Spleen (tissue), 11 donors: ENCODE data around the gene PROB1. TPM values are rescaled to one million over a fixed set of nuclear protein-coding genes. Genes with fewer than 3 reads are reported as not detected.

Experiments
- DNase-seq: peaks from one replicate; pipeline ENCODE4 v3.0.0-alpha.2; 2020
- H3K27ac ChIP-seq, 8 donors: fragments of 200-600 bp; sonication (generic) in 7 of 8; 1 replicate in 4 of 8; 2 replicates in 4 of 8; pipeline versions ENCODE4 v1.5.0 to v1.8.0; 2016 to 2021; ENCODE audit warnings: inconsistent platforms in 4 of 8, mild to moderate bottlenecking in 4 of 8, moderate library complexity in 1 of 8
- H3K27me3 ChIP-seq, 7 donors: fragments of 200-600 bp; sonication (generic) in 6 of 7; replicated peaks in 1 of 7; 1 replicate in 4 of 7; 2 replicates in 3 of 7; pipeline versions ENCODE4 v1.5.0 to v1.8.0; 2016 to 2021; ENCODE audit warnings: inconsistent platforms in 3 of 7, mild to moderate bottlenecking in 1 of 7
- H3K36me3 ChIP-seq, 6 donors: fragments of 200-600 bp; sonication (generic) in 5 of 6; 1 replicate in 4 of 6; 2 replicates in 2 of 6; pipeline versions ENCODE4 v1.5.0 to v1.8.0; 2016 to 2021; ENCODE audit warnings: inconsistent platforms in 2 of 6
- H3K4me1 ChIP-seq, 6 donors: fragments of 200-600 bp; sonication (generic) in 5 of 6; 1 replicate in 3 of 6; 2 replicates in 3 of 6; pipeline versions ENCODE4 v1.5.0 to v1.8.0; 2016 to 2021; ENCODE audit warnings: inconsistent platforms in 3 of 6
- H3K4me3 ChIP-seq, 8 donors: fragments of 200-600 bp; sonication (generic) in 7 of 8; 1 replicate in 4 of 8; 2 replicates in 4 of 8; pipeline versions ENCODE4 v1.5.0 to v1.8.0; 2016 to 2021; ENCODE audit warnings: inconsistent platforms in 4 of 8, mild to moderate bottlenecking in 4 of 8, moderate library complexity in 2 of 8
- H3K9me3 ChIP-seq, 8 donors: fragments of 200-600 bp; sonication (generic) in 7 of 8; 1 replicate in 4 of 8; 2 replicates in 4 of 8; pipeline versions ENCODE4 v1.5.0 to v1.8.0; 2016 to 2021; ENCODE audit warnings: inconsistent platforms in 4 of 8
- CTCF ChIP-seq, 11 experiments: fragments of 200-600 bp in 7 of 11; fragments of 450-650 bp in 4 of 11; sonication (generic) in 4 of 11; IDR thresholded peaks in 8 of 11; conservative IDR thresholded peaks in 3 of 11; 1 replicate in 7 of 11; 2 replicates in 4 of 11; pipeline versions ENCODE4 v1.4.0 to v1.8.0; 2016 to 2021; ENCODE audit warnings: antibody characterized with exemption in 11 of 11, inconsistent platforms in 4 of 11, mild to moderate bottlenecking in 1 of 11
- POLR2A ChIP-seq, 3 donors: fragments of 450-650 bp; IDR thresholded peaks; one replicate each; pipeline ENCODE4 v1.5.1; 2017; ENCODE audit warnings: antibody characterized with exemption in 3 of 3, mild to moderate bottlenecking in 1 of 3
- POLR2AphosphoS5 ChIP-seq, 3 donors: sonication (generic); formaldehyde crosslinking; IDR thresholded peaks; one replicate each; pipeline ENCODE4 v1.5.1; 2017; ENCODE audit warnings: antibody characterized with exemption in 3 of 3
- WGBS, 5 donors: extraction: QIAGEN DNeasy Blood & Tissue Kit in 3 of 5; methylation state at CpG; one replicate each; pipeline versions ENCODE4 v1.1.5 to v1.1.7; 2013 to 2018; 5-methylcytosine and 5-hydroxymethylcytosine counted together
- intact Hi-C: fragments of 100-400 bp; cut with DNase I; formaldehyde crosslinking; loops from one replicate; pipeline ENCODE4 v1.15.0; 2023; ENCODE audit warnings: low total_unique reads
- polyA plus RNA-seq, 3 donors: library from polyadenylated mRNA; stranded (reverse); fragments of 200-250 nt; gene quantifications; one replicate each; pipeline ENCODE4 v1.2.1, GENCODE V29; 2013
- total RNA-seq, 7 donors: library from RNA; depleted of rRNA in 3 of 7; stranded (reverse); fragments of >200 nt in 3 of 7; fragmentation: NEBNext Ultra II Directional in 4 of 7; extraction: Animal tissue kit (Norgen Biotek cat#: 25700) in 4 of 7; gene quantifications; one replicate each; pipeline versions ENCODE4 v1.1.0 to v1.2.1, GENCODE V29; 2016 to 2021
- donor health status: healthy with polysubstance abuse.
- donor health status: DM: no; HTN: no; CAD: no; lungs with moderate emphysema.
- donor health status: DM: no; HTN: no; CAD: no.
- donor health status: Bipolar disorder and iron deficiency.
- donor health status: healthy.
- donor health status: DM: no; HTN: no; CAD: no.
- donor health status: DM: yes; HTN: yes; CAD: no.

Gene PROB1
- total and polyA plus RNA-seq, 10 donors = 0.33 to 3.2 (median 1.6) TPM

DNA sequence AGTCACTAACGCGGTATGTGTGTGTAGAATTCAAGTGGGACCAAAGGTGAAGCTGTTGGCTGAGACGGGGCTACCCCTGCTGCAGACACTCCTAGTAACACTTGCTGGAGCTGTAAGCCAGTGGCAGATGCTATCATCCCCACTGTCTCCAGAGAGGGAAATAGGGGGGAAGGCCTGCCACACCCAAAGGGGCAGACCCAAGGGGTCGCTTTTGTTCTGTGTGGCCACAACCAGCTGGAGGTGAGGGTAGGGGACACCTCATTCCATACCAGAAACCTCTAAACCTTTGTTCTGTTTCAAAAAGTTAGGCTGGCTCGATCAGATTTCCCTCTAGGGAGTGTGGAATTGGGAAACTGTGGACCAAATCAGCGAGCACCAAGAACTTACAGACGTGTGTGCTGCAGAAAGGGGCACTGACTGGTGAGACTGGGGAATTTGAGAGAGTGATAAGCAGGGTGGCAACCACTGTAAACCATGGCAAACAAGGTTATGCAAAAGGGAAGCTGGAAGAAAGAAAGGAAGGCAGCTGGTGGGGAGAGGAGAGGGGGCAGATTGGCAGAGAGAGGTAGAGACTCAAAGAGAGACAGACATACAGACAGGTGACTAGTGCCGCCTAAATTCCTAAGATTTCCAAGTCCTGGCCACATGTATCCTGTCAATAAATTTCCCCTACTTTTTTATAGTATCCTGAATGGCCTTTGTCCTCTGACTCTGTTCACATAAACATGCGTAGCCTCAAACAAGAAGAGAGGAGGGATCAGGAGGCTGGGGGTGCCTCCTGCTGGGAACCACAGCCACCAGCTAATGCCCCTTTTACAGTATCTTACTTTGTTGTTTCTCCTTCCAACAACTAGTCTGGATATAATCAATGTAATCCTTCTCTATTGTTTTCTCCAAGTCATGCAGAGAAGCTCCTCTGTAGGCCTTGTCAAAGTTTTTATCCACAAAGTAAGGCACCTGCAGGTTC lies 24.6 kb upstream of the PROB1 start:
- no peak overlapping the region for H3K27ac ChIP-seq
- H3K9me3 ChIP-seq = no peaks in the 10 kb centered on the region
- peaks cover 0 to 54% (median 25%) of the 10 kb centered on the region in 6 donors for H3K4me1 ChIP-seq
- DNase-seq = no peak
- intact Hi-C loops = loop anchor here (5.0 kb wide), 2 partner anchors 93 to 343 kb away; no protein-coding TSS in a partner anchor
- peaks cover 0 to 46% (median 9%) of the 10 kb centered on the region in 6 donors for H3K36me3 ChIP-seq
- H3K4me3 ChIP-seq = no peak overlapping the region
- no peaks in the 10 kb centered on the region for H3K27me3 ChIP-seq
- no peak for TF ChIP-seq CTCF (IDR thresholded peaks at IDR 0.05 in 8 of 11, conservative IDR thresholded peaks at IDR 0.05 in 3 of 11)
- no peak for TF ChIP-seq POLR2A (IDR thresholded peaks at IDR 0.05)
- 77 to 87% (median 83%) methylated on average over 9 of the region's 9 CpGs for WGBS, 5 donors

- Histone ChIP-seq H3K4me3 (no peak overlapping the region), H3K36me3 (peaks cover 0 to 39% (median 9%) of the 10 kb centered on the region in 6 donors), H3K27ac (peak overlapping the region in 4 of 8 donors; percentile 8 to 63 (median 57)), H3K4me1 (peaks cover 3 to 61% (median 27%) of the 10 kb centered on the region in 6 donors), H3K9me3 (no peaks in the 10 kb centered on the region), H3K27me3 (no peaks in the 10 kb centered on the region)
- TF ChIP-seq CTCF (IDR thresholded peaks at IDR 0.05 in 8 of 11, conservative IDR thresholded peaks at IDR 0.05 in 3 of 11) = no peak
- no peak for TF ChIP-seq POLR2A (IDR thresholded peaks at IDR 0.05)
- no peak for TF ChIP-seq POLR2AphosphoS5 (IDR thresholded peaks at IDR 0.05)
- no peak for DNase-seq
- intact Hi-C loops = no loop called here
- 59 to 92% (median 77%) methylated on average over 1 of the region's 1 CpG for WGBS, 5 donors
Measured at GRCh38 chr5:139418793-139419192, 23.9 kb upstream of the PROB1 start.

- Histone ChIP-seq H3K27me3 (no peaks in the 10 kb centered on the region), H3K36me3 (peaks cover 0 to 37% (median 9%) of the 10 kb centered on the region in 6 donors), H3K4me3 (no peak overlapping the region), H3K27ac (no peak overlapping the region), H3K4me1 (peaks cover 3 to 56% (median 23%) of the 10 kb centered on the region in 6 donors), H3K9me3 (no peaks in the 10 kb centered on the region)
- TF ChIP-seq CTCF (IDR thresholded peaks at IDR 0.05 in 8 of 11, conservative IDR thresholded peaks at IDR 0.05 in 3 of 11) = no peak
- no peak for TF ChIP-seq POLR2AphosphoS5 (IDR thresholded peaks at IDR 0.05)
- TF ChIP-seq POLR2A (IDR thresholded peaks at IDR 0.05) = no peak
- intact Hi-C loops = no loop called here
- whole genome bisulfite sequencing, 5 donors = 35 to 50% (median 42%) methylated on average over 4 of the region's 4 CpGs
- no peak for DNase-seq
Measured at GRCh38 chr5:139417214-139417613, 22.3 kb upstream of the PROB1 start.

DNA sequence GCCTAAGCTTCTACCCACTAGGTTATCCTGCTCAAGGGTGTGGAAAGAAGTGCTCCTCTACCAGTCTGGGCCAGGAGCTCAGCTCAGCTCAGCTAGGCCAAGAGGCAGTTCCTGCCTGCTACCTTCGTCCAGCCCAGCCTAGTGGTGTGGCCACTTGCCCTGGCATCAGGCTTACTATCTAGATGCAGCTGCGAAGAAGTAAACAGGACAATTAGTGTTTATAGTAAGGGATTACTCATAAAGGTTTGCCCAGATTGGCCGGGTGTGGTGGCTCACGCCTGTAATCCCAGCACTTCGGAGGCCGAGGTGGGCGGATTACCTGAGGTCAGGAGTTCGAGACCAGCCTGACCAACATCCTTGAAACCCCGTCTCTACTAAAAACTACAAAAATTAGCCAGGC lies 21.7 kb upstream of the PROB1 start:
- DNase-seq = no peak
- intact Hi-C loops = no loop called here
- Histone ChIP-seq H3K27ac (peak overlapping the region in 1 of 8 donors; percentile 77), H3K4me3 (no peak overlapping the region), H3K36me3 (peaks cover 0 to 37% (median 9%) of the 10 kb centered on the region in 6 donors), H3K27me3 (no peaks in the 10 kb centered on the region), H3K9me3 (no peaks in the 10 kb centered on the region), H3K4me1 (peaks cover 3 to 54% (median 22%) of the 10 kb centered on the region in 6 donors)
- no peak for TF ChIP-seq CTCF (IDR thresholded peaks at IDR 0.05 in 8 of 11, conservative IDR thresholded peaks at IDR 0.05 in 3 of 11)
- TF ChIP-seq POLR2AphosphoS5 (IDR thresholded peaks at IDR 0.05) = no peak
- no peak for TF ChIP-seq POLR2A (IDR thresholded peaks at IDR 0.05)
- 86 to 97% (median 92%) methylated on average over 9 of the region's 9 CpGs for WGBS, 5 donors
